Measurements from ENCODE around the gene UBAP2L.

The UBAP2L gene

DNA sequence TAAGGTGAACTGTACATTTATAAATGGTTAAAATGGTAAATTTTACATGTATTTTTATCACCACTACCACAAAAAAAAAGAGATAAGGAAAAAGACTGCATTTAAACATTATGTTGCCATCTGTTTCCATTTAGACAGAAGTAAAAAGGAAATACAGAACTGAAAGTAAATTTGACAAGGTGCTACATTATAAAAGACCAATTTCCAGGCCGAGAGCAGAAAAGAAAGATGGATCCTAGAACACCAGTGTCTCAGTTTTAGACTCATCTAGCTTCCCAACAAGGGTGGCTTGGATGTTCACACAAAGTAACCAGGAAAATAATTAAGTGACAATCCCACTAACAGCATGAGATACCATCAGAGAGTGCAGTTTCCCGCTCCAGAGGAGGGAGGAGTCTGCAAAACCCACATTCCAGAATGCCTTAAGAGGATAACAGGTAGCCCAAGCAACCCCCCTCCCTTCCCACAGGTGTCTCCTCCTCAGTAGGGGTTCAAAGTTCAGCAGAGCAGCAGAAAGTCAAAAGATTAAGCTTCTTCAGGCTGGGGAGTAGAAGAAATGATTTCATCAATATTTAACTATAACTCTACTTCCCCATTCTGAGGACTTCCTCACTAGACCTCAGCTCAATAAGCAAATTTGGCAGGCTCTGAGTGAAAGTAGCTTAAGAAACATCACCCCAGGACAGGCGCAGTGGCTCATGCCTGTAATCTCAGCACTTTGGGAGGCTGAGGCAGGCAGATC lies 40.6 kb upstream of the UBAP2L start:
- TF ChIP-seq, protein P1, sequence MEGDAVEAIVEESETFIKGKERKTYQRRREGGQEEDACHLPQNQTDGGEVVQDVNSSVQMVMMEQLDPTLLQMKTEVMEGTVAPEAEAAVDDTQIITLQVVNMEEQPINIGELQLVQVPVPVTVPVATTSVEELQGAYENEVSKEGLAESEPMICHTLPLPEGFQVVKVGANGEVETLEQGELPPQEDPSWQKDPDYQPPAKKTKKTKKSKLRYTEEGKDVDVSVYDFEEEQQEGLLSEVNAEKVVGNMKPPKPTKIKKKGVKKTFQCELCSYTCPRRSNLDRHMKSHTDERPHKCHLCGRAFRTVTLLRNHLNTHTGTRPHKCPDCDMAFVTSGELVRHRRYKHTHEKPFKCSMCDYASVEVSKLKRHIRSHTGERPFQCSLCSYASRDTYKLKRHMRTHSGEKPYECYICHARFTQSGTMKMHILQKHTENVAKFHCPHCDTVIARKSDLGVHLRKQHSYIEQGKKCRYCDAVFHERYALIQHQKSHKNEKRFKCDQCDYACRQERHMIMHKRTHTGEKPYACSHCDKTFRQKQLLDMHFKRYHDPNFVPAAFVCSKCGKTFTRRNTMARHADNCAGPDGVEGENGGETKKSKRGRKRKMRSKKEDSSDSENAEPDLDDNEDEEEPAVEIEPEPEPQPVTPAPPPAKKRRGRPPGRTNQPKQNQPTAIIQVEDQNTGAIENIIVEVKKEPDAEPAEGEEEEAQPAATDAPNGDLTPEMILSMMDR (IDR thresholded peaks at IDR 0.05; ENCODE audit: extremely low read depth, missing control alignments) = no peak
- DNase-seq (ENCODE audit: low spot score) = peak; percentile 50

DNA sequence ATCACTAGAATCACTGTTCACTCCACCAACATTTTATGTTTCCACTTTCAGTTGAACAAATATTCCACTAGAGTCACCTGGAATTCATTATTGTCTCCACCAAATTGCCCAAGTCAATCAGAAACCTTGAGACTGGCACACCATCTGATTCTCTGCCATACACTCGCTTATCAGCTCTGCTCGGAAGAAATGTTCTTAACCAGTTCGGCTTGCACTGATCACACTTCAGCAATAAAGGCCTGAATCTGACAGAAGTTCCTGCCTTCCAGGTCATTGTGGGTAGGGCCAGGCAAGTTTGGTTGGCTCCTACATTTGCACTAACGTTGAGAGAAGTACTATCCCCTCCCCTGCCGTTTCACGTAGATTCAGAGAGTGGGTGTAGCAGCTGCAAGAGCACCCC lies 38.8 kb upstream of the UBAP2L start:
- DNase-seq (ENCODE audit: low spot score) = no peak
- TF ChIP-seq, protein P1 (IDR thresholded peaks at IDR 0.05; ENCODE audit: extremely low read depth, missing control alignments) = no peak

DNA sequence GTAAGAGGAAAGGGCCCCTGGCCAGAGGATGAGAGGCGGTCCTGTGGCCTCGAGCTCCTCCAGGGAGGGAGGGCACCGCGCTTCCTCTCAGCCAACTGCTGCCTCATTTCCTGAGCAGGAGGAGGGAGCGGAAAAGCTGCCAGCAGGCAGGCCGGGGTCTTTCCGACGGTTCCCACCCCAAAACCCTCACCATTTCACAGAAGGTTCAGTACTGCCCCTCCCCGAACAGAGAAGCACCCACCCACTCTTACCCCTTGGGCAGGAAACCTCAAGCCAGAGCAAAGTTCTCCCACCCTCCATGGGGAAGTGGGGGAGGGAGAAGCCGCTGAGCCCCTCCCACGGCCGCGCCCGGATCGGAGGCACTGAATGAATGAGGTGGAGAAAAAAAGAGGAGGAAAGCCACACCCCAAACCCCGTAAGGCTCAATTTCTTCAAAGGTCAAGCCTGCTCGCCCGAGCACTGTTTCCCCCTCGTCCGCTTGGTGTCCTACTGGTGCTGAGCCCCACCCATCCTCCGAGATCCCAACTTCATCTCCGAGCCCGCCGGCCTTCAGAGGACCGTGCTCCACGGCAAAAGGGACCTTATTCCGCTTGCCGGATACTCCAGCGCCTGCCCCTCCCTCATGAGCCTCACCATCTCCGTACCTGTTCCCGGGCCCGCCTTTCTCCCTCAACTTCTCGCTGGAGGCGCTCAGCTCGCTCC lies 38.3 kb upstream of the UBAP2L start:
- TF ChIP-seq, protein P1 (IDR thresholded peaks at IDR 0.05; ENCODE audit: extremely low read depth, missing control alignments) = no peak
- DNase-seq (ENCODE audit: low spot score) = peak; percentile 77

DNA sequence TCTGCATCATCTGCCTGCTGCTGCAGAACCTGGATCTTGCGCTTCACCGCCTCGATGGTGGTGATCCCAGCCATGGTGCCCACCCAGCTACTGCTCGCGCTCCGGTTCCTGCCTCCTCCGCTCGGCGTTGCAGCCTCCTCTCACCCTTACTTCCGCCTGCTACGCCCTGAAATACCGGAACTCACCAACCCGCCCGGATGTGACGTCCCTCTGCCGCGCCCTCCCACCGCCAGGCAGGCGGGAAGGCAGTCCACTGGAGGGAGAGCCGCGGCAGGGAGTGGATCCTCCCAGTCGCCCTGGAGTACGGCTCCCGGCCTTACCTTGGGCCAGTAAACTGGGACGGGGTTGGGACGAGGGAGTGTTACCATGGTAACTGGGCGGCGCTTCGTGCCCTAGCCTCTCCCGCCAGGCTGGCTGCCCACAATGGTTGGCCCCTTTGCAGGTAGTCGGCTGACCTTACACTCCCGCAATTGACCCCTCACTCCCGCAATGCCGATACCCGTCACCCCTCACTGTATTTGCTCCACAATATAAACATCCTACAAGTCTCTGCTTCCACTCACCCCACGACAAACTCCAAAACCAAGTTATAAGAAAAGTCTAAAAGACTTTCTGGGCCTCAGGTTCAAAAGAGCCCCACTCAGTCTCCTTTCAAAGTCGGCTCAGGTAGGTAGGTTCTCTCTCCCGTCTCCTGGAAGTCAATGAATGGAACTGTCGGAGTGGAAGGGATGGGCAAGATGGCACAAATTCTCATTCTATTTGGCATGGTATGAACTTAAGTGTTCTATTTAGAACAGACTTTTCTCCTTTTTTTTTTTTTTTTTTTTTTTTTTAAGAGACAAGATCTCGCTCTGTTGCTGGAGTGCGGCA lies 37.5 kb upstream of the UBAP2L start:
- peak; percentile 89 for DNase-seq (ENCODE audit: low spot score)
- TF ChIP-seq, protein P1 (IDR thresholded peaks at IDR 0.05; ENCODE audit: extremely low read depth, missing control alignments) = no peak

DNA sequence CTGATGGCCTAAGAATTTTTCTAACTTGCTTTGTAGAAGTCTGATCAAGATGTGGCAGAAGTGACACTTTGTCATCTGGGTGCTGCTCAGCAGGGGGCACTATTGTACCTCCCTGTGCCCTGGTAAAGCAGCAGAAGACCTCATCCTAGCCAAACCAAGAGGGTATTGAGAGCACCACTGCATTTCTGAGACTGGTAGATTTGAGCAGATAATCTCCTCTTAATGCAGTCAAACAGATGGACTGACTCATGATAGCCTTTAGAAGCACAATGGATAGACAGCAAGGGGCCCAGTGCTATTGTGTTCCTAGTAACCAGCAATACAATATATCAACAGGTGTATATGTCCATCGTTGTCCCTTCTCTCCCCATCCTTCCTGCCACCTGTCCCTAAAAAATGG lies 34.6 kb upstream of the UBAP2L start:
- TF ChIP-seq, protein P1 (IDR thresholded peaks at IDR 0.05; ENCODE audit: extremely low read depth, missing control alignments) = peak; percentile 45
- DNase-seq (ENCODE audit: low spot score) = peak; percentile 51

DNA sequence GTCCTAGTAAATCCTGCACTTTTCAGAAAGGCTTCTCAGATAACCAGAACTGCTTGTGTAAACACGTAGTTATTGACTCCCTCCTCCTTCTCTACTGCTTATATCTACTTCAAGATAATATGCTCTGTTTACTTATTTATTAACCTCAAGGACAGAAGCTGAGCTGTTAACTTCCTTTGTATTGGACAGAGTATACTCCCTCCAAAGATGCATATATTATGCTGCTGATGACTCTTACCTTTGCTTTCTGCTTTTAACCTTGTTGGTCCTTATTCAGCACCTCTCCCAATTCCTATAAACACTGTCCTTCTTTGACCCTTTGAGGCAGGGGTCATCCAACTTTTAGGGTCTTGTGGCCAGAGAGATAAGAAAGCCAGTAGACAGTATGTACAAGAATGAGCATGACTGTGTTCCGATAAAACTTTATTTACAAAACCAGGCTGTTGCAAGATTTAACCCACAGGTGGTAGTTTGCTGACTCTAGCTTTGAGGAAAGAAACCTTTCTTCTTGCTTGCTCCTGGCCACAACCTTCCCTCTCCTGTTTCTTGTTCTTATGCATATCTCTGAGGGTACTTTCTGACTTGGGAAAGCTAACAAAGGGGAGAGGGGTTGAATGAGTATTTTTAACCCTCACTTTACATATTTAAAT lies 33.8 kb upstream of the UBAP2L start:
- DNase-seq (ENCODE audit: low spot score) = no peak
- TF ChIP-seq, protein P1 (IDR thresholded peaks at IDR 0.05; ENCODE audit: extremely low read depth, missing control alignments) = no peak
